ENCODE data around the gene PLS1. TPM values are rescaled to one million over a fixed set of nuclear protein-coding genes. Genes with fewer than 3 reads are reported as not detected.
"Not testable (repeated sequence)": the region's sequence is repeated elsewhere in the genome, so short reads cannot be mapped to it uniquely, and the experiment has no call there.

Gene PLS1
- 5.0 TPM for polyA plus RNA-seq (2012; ENCODE audit: insufficient read depth, insufficient read length, low read depth)

GRCh38 chr3:142595951-142596725 lies at the start of gene PLS1:
PLS1 (plus strand) TSS chr3:142596393; CDS start chr3:142664238, 67,845 bp downstream.
- H3K9me3 ChIP-seq = no peaks in the 10 kb centered on the region
- no peaks in the 10 kb centered on the region; the same call in 1 of the 2 replicates for H3K4me1 ChIP-seq
- H3K36me3 ChIP-seq = no peaks in the 10 kb centered on the region
- H3K4me3 ChIP-seq (ENCODE audit: low read depth, low read length) = peak within 1 kb of the TSS; percentile 68
- DNase-seq = peak; percentile 88
- no peaks in the 10 kb centered on the region for H3K27me3 ChIP-seq
- TF ChIP-seq CTCF (IDR thresholded peaks at IDR 0.05; ENCODE audit: low read depth, low read length) = no peak

GRCh38 chr3:142549986-142550385 lies 46.2 kb upstream of the PLS1 start:
- H3K9me3 ChIP-seq = no peaks in the 10 kb centered on the region
- no peaks in the 10 kb centered on the region for H3K27me3 ChIP-seq
- H3K4me3 ChIP-seq (ENCODE audit: low read depth, low read length) = no peak overlapping the region
- peaks cover 72% of the 10 kb centered on the region for H3K36me3 ChIP-seq
- no peak for DNase-seq
- no peaks in the 10 kb centered on the region for H3K4me1 ChIP-seq
- TF ChIP-seq CTCF (IDR thresholded peaks at IDR 0.05; ENCODE audit: low read depth, low read length) = no peak

- H3K9me3 ChIP-seq; DNase-seq; H3K4me1 ChIP-seq; H3K4me3 ChIP-seq (ENCODE audit: low read depth, low read length); H3K27me3 ChIP-seq: not testable (repeated sequence)
- peaks cover 79% of the 10 kb centered on the region for H3K36me3 ChIP-seq
Measured at GRCh38 chr3:142552579-142552978, 43.6 kb upstream of the PLS1 start.

GRCh38 chr3:142553741-142554140 lies 42.5 kb upstream of the PLS1 start:
- H3K27me3 ChIP-seq = no peaks in the 10 kb centered on the region
- H3K4me1 ChIP-seq = no peaks in the 10 kb centered on the region
- H3K36me3 ChIP-seq = peaks cover 81% of the 10 kb centered on the region
- H3K4me3 ChIP-seq (ENCODE audit: low read depth, low read length) = no peak overlapping the region
- H3K9me3 ChIP-seq = no peaks in the 10 kb centered on the region
- TF ChIP-seq CTCF (IDR thresholded peaks at IDR 0.05; ENCODE audit: low read depth, low read length) = no peak
- DNase-seq = no peak

GRCh38 chr3:142560118-142560517 lies 36.1 kb upstream of the PLS1 start:
- no peaks in the 10 kb centered on the region for H3K9me3 ChIP-seq
- H3K4me1 ChIP-seq = no peaks in the 10 kb centered on the region
- TF ChIP-seq CTCF (IDR thresholded peaks at IDR 0.05; ENCODE audit: low read depth, low read length) = no peak
- DNase-seq = no peak
- H3K4me3 ChIP-seq (ENCODE audit: low read depth, low read length) = no peak overlapping the region
- H3K27me3 ChIP-seq = no peaks in the 10 kb centered on the region
- H3K36me3 ChIP-seq = peaks cover 55% of the 10 kb centered on the region

- no peak for TF ChIP-seq CTCF (IDR thresholded peaks at IDR 0.05; ENCODE audit: low read depth, low read length)
Measured at GRCh38 chr3:142563496-142563997, 32.6 kb upstream of the PLS1 start.

More at GRCh38 chr3:142563496-142563997, 32.6 kb upstream of the PLS1 start:
- DNase-seq = no peak
- Histone ChIP-seq H3K27me3 (no peaks in the 10 kb centered on the region), H3K9me3 (no peaks in the 10 kb centered on the region), H3K36me3 (peaks cover 41% of the 10 kb centered on the region), H3K4me3 (ENCODE audit: low read depth, low read length) (no peak overlapping the region), H3K4me1 (no peaks in the 10 kb centered on the region)
